HG03521 (cell line): ENCODE results near the gene FAM120B.
"Not testable (repeated sequence)": the region's sequence is repeated elsewhere in the genome, so short reads cannot be mapped to it uniquely, and the experiment has no call there.

Experiments
- ATAC-seq: cut with Tn5 transposase; IDR thresholded peaks from one replicate; pipeline ENCODE4 v1.9.1; 2021; ENCODE audit warnings: mild to moderate bottlenecking, moderate library complexity; ENCODE audit not compliant: unreplicated experiment

FAM120B gene

GRCh38 chr6:170407932-170408331, 101.4 kb downstream of the FAM120B start:
- no peak for ATAC-seq

- ATAC-seq: not testable (repeated sequence)
These were observed 103.2 kb downstream of the FAM120B start for GRCh38 chr6:170409746-170410145.

GRCh38 chr6:170410241-170410640, 103.7 kb downstream of the FAM120B start:
- ATAC-seq: no peak

GRCh38 chr6:170415318-170415717, 108.8 kb downstream of the FAM120B start:
- ATAC-seq: no peak

- no peak for ATAC-seq
These were observed 109.7 kb downstream of the FAM120B start for GRCh38 chr6:170416303-170416702.

GRCh38 chr6:170416959-170417606, 110.5 kb downstream of the FAM120B start:
- ATAC-seq: no peak

GRCh38 chr6:170417881-170418280, 111.3 kb downstream of the FAM120B start:
- no peak for ATAC-seq

- no peak for ATAC-seq
These were observed 113.7 kb downstream of the FAM120B start for GRCh38 chr6:170420283-170420682.

GRCh38 chr6:170420791-170421776, 114.5 kb downstream of the FAM120B start:
- ATAC-seq: no peak

GRCh38 chr6:170421921-170422320, 115.4 kb downstream of the FAM120B start:
- no peak for ATAC-seq

- ATAC-seq: no peak
These were observed 116.5 kb downstream of the FAM120B start for GRCh38 chr6:170423030-170423429.

- no peak for ATAC-seq
These were observed 117.5 kb downstream of the FAM120B start for GRCh38 chr6:170423814-170424603.

GRCh38 chr6:170424604-170425126, 118.1 kb downstream of the FAM120B start:
- ATAC-seq: no peak

GRCh38 chr6:170429450-170429849, 122.9 kb downstream of the FAM120B start:
- ATAC-seq: no peak

GRCh38 chr6:170433163-170434116, 126.9 kb downstream of the FAM120B start:
- ATAC-seq: no peak

GRCh38 chr6:170434117-170434820, 127.7 kb downstream of the FAM120B start:
- no peak for ATAC-seq

- no peak for ATAC-seq
These were observed 128.2 kb downstream of the FAM120B start for GRCh38 chr6:170434821-170435155.

GRCh38 chr6:170435766-170436165, 129.2 kb downstream of the FAM120B start:
- ATAC-seq: no peak

- ATAC-seq: no peak
These were observed 129.8 kb downstream of the FAM120B start for GRCh38 chr6:170436209-170436809.
